Upper lobe of left lung (tissue), 6 donors: Measurements from ENCODE around the gene PDCD11. TPM values are rescaled to one million over a fixed set of nuclear protein-coding genes. Genes with fewer than 3 reads are reported as not detected.
"Not testable (repeated sequence)": the region's sequence is repeated elsewhere in the genome, so short reads cannot be mapped to it uniquely, and the experiment has no call there.

Experiments
- ATAC-seq, 2 donors: fragments of 200-7000 bp; cut with Tn5 transposase; one replicate each; pipeline ENCODE4 v1.9.1; 2022; ENCODE audit warnings: mild to moderate bottlenecking in 2 of 2, moderate library complexity in 2 of 2; ENCODE audit not compliant: low FRiP score in 2 of 2
- DNase-seq, 2 donors: peaks; one replicate each; pipeline ENCODE4 v3.0.0-alpha.2; 2019 to 2020
- H3K27ac ChIP-seq, 4 donors: fragments of 200-600 bp; sonication (generic); one replicate each; pipeline ENCODE4 v1.5.1; 2016 to 2019
- H3K27me3 ChIP-seq, 4 donors: fragments of 200-600 bp; sonication (generic); one replicate each; pipeline ENCODE4 v1.5.1; 2017 to 2019
- H3K36me3 ChIP-seq, 4 donors: fragments of 200-600 bp; sonication (generic); one replicate each; pipeline ENCODE4 v1.5.1; 2016 to 2019
- H3K4me1 ChIP-seq, 4 donors: fragments of 200-600 bp; sonication (generic); one replicate each; pipeline ENCODE4 v1.5.1; 2018 to 2019
- H3K4me3 ChIP-seq, 4 donors: fragments of 200-600 bp; sonication (generic); one replicate each; pipeline ENCODE4 v1.5.1; 2017 to 2019; ENCODE audit warnings: mild to moderate bottlenecking in 2 of 4, moderate library complexity in 1 of 4
- H3K9me3 ChIP-seq, 4 donors: fragments of 200-600 bp; sonication (generic); one replicate each; pipeline ENCODE4 v1.5.1; 2018 to 2019
- CTCF ChIP-seq, 6 experiments: fragments of 450-650 bp in 4 of 6; fragments of 200-600 bp in 2 of 6; sonication (generic) in 2 of 6; IDR thresholded peaks; one replicate each; pipeline ENCODE4 v1.5.1; 2016 to 2019; ENCODE audit warnings: antibody characterized with exemption in 6 of 6
- EP300 ChIP-seq, 4 donors: sonication (generic); formaldehyde crosslinking; IDR thresholded peaks; one replicate each; pipeline ENCODE4 v1.5.1; 2017; ENCODE audit warnings: antibody characterized with exemption in 4 of 4, control low read depth in 2 of 4
- POLR2A ChIP-seq, 4 donors: fragments of 450-650 bp; IDR thresholded peaks; one replicate each; pipeline ENCODE4 v1.5.1; 2016 to 2017; ENCODE audit warnings: antibody characterized with exemption in 4 of 4, mild to moderate bottlenecking in 2 of 4
- POLR2AphosphoS5 ChIP-seq, 2 donors: sonication (generic); formaldehyde crosslinking; IDR thresholded peaks; one replicate each; pipeline ENCODE4 v1.5.1; 2017; ENCODE audit warnings: antibody characterized with exemption in 2 of 2
- WGBS, 2 donors: methylation state at CpG; one replicate each; pipeline ENCODE4 v1.1.5; 2017 to 2018; 5-methylcytosine and 5-hydroxymethylcytosine counted together
- total RNA-seq, 6 donors: library from RNA; depleted of rRNA in 4 of 6; stranded (reverse); fragments of >200 nt in 4 of 6; gene quantifications; one replicate each; pipeline versions ENCODE4 v1.1.0 to v1.2.1, GENCODE V29; 2016 to 2021
- donor health status: DM: no; HTN: no; CAD: no; lungs with moderate emphysema.
- donor health status: DM: no; HTN: yes; CAD: no; lungs with severe emphysema.

Gene PDCD11
- total RNA-seq, 6 donors from 2014 or later: 14.8 to 25.1 (median 20.8) TPM

- Histone ChIP-seq H3K4me1 (peaks cover 0 to 6% (median 2%) of the 10 kb centered on the region in 4 donors), H3K27me3 (no peaks in the 10 kb centered on the region), H3K36me3 (no peaks in the 10 kb centered on the region), H3K4me3 (no peak overlapping the region), H3K9me3 (no peaks in the 10 kb centered on the region), H3K27ac (no peak overlapping the region)
- DNase-seq (no peak), ATAC-seq (no peak)
- WGBS, 2 donors: 80 to 81% methylated on average over 5 of the region's 5 CpGs
- TF ChIP-seq EP300 (IDR thresholded peaks at IDR 0.05) (no peak), POLR2AphosphoS5 (IDR thresholded peaks at IDR 0.05) (no peak), CTCF (IDR thresholded peaks at IDR 0.05) (no peak), POLR2A (IDR thresholded peaks at IDR 0.05) (no peak)
Observed at GRCh38 chr10:103355906-103356599, 40.4 kb upstream of the PDCD11 start.

GRCh38 chr10:103359493-103359892 lies 36.9 kb upstream of the PDCD11 start:
- H3K4me3 ChIP-seq, H3K27ac ChIP-seq, ATAC-seq, H3K4me1 ChIP-seq, H3K27me3 ChIP-seq, H3K36me3 ChIP-seq, H3K9me3 ChIP-seq, DNase-seq: not testable (repeated sequence)
- WGBS, 2 donors: 90 to 94% methylated on average over 4 of the region's 4 CpGs

- ATAC-seq, H3K4me3 ChIP-seq, H3K27ac ChIP-seq, H3K36me3 ChIP-seq, H3K27me3 ChIP-seq, DNase-seq, H3K9me3 ChIP-seq, H3K4me1 ChIP-seq: not testable (repeated sequence)
- 92 to 98% methylated on average over 9 of the region's 9 CpGs for WGBS, 2 donors
Observed at GRCh38 chr10:103360791-103361190, 35.6 kb upstream of the PDCD11 start.

GRCh38 chr10:103367379-103367781 lies 29.0 kb upstream of the PDCD11 start:
- Histone ChIP-seq H3K4me1 (peaks cover 6 to 19% (median 14%) of the 10 kb centered on the region in 4 donors), H3K36me3 (no peaks in the 10 kb centered on the region), H3K27ac (peak overlapping the region; percentile 87 to 93 (median 90)), H3K27me3 (no peaks in the 10 kb centered on the region), H3K4me3 (peak overlapping the region; percentile 87 to 100 (median 98)), H3K9me3 (no peaks in the 10 kb centered on the region)
- DNase-seq (no peak), ATAC-seq (no peak)
- 56 to 61% methylated on average over 10 of the region's 10 CpGs for WGBS, 2 donors
- no peak for TF ChIP-seq CTCF (IDR thresholded peaks at IDR 0.05)
- no peak for TF ChIP-seq POLR2A (IDR thresholded peaks at IDR 0.05)
- no peak for TF ChIP-seq POLR2AphosphoS5 (IDR thresholded peaks at IDR 0.05)
- no peak for TF ChIP-seq EP300 (IDR thresholded peaks at IDR 0.05)

- 0% methylated on average over 39 to 58 of the region's 81 CpGs for WGBS, 2 donors
Observed at GRCh38 chr10:103367782-103368518, 28.5 kb upstream of the PDCD11 start, which contains the start of gene TAF5. TAF5 (plus strand) TSS chr10:103367976; CDS start chr10:103367990, 14 bp downstream.

More at GRCh38 chr10:103367782-103368518, 28.5 kb upstream of the PDCD11 start, which contains the start of gene TAF5:
- peak within 1 kb of the TSS; percentile 87 to 100 (median 98) for H3K4me3 ChIP-seq
- no peaks in the 10 kb centered on the region for H3K27me3 ChIP-seq
- no peaks in the 10 kb centered on the region for H3K9me3 ChIP-seq
- TF ChIP-seq POLR2AphosphoS5 (IDR thresholded peaks at IDR 0.05) (peak; percentile 89 to 98), CTCF (IDR thresholded peaks at IDR 0.05) (peak in 3 of 6 experiments; percentile 11 to 30 (median 27)), EP300 (IDR thresholded peaks at IDR 0.05) (no peak), POLR2A (IDR thresholded peaks at IDR 0.05) (peak; percentile 21 to 98 (median 62))
- peaks cover 6 to 19% (median 14%) of the 10 kb centered on the region in 4 donors for H3K4me1 ChIP-seq
- ATAC-seq (peak; percentile 94 to 97), DNase-seq (peak; percentile 93 to 95)
- peak within 1 kb of the TSS; percentile 87 to 93 (median 90) for H3K27ac ChIP-seq
- H3K36me3 ChIP-seq: peaks cover 0 to under 1% (median 0%) of the 10 kb centered on the region in 4 donors
